Measurements from ENCODE around the gene E2F3.

DNA sequence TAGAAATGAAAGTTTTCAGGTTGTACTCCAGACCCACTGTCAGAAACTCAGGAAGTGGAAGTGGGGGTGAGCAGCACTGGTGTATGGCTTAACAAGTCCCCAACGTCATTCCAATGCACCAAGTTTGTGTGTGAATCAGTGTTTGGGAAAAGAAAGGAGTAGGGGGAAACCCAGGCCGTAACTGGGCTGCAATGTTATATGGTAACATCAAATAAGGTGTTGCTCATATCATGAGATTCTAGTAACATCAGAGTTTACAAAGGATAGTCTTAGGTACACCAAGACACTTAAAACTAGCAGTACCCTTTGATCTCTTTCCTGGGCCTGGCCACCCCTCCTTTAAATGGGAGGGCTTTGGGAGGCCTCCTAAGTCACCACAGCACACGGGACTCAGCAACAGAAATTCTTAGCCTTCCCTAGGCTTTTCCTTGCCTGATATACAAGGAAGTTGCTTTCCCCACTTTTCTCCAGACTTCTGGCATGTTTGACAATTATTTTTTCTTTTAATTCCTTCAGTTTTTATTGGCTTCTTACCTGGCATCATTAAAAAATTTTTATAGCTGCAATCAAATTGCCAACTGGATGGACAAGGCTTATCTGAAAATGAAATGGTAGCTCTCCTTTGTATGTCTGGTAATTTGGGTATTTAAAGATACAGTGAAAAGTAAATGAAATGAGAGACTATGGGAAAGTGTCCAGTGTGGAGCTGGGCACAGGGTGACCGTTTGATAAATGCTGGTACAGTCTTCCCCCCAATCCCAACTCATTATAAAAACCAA, 15.1 kb downstream of the E2F3 start:
- TF ChIP-seq, protein P1, sequence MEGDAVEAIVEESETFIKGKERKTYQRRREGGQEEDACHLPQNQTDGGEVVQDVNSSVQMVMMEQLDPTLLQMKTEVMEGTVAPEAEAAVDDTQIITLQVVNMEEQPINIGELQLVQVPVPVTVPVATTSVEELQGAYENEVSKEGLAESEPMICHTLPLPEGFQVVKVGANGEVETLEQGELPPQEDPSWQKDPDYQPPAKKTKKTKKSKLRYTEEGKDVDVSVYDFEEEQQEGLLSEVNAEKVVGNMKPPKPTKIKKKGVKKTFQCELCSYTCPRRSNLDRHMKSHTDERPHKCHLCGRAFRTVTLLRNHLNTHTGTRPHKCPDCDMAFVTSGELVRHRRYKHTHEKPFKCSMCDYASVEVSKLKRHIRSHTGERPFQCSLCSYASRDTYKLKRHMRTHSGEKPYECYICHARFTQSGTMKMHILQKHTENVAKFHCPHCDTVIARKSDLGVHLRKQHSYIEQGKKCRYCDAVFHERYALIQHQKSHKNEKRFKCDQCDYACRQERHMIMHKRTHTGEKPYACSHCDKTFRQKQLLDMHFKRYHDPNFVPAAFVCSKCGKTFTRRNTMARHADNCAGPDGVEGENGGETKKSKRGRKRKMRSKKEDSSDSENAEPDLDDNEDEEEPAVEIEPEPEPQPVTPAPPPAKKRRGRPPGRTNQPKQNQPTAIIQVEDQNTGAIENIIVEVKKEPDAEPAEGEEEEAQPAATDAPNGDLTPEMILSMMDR (conservative IDR thresholded peaks at IDR 0.05 in 1 of 2, IDR thresholded peaks at IDR 0.05 in 1 of 2; ENCODE audit: extremely low read depth in 1 of 2, insufficient read depth in 1 of 2, low read depth in 1 of 2, low read length in 2 of 2), result no peak
- no peak for TF ChIP-seq EZH2 (IDR thresholded peaks at IDR 0.05; ENCODE audit: borderline replicate concordance, low read length)
